GM12878 (cell line): ENCODE data around the gene DGKI.

ENCODE experiments used
- CTCF ChIP-seq, 3 experiments: IDR thresholded peaks in 2 of 3; conservative IDR thresholded peaks in 1 of 3; 2 replicates each; pipeline ENCODE4 v1.5.1; 2011; ENCODE audit warnings: low read depth in 3 of 3, low read length in 3 of 3, mild to moderate bottlenecking in 3 of 3, control low read depth in 2 of 3, moderate library complexity in 2 of 3, inconsistent platforms in 1 of 3, mixed read lengths in 1 of 3; ENCODE audit not compliant: control insufficient read depth in 2 of 3, insufficient read depth in 1 of 3; ENCODE audit errors: extremely low read depth in 1 of 3
- EGR1 ChIP-seq, 2 experiments: IDR thresholded peaks; 1 replicate in 1 of 2; 2 replicates in 1 of 2; pipeline ENCODE4 v1.6.1; 2011 to 2012; ENCODE audit warnings: low read depth in 2 of 2, low read length in 2 of 2, borderline replicate concordance in 1 of 2, mild to moderate bottlenecking in 1 of 2, moderate library complexity in 1 of 2
- EZH2 ChIP-seq: IDR thresholded peaks from 2 replicates; pipeline ENCODE4 v1.6.1; 2012; ENCODE audit warnings: low read depth, mild to moderate bottlenecking, control low read depth, inconsistent platforms, low read length, borderline replicate concordance; ENCODE audit not compliant: control insufficient read depth
- JUND ChIP-seq: IDR thresholded peaks from 2 replicates; pipeline ENCODE4 v1.6.1; 2012; ENCODE audit warnings: low read depth, mild to moderate bottlenecking, low read length, improper control_type of control experiment, moderate library complexity
- MYC ChIP-seq: IDR thresholded peaks from 2 replicates; pipeline ENCODE4 v1.6.1; 2011; ENCODE audit warnings: mild to moderate bottlenecking, low read length, moderate library complexity, inconsistent platforms; ENCODE audit not compliant: insufficient read depth, insufficient replicate concordance, insufficient read length, severe bottlenecking
- NFIC ChIP-seq: IDR thresholded peaks from 2 replicates; pipeline ENCODE4 v1.6.1; 2012; ENCODE audit warnings: low read depth, mild to moderate bottlenecking, inconsistent platforms, low read length, moderate library complexity
- POLR2A ChIP-seq: IDR thresholded peaks from 2 replicates; pipeline ENCODE4 v1.6.1; 2011; ENCODE audit warnings: low read depth, mild to moderate bottlenecking, low read length
- POLR2AphosphoS5 ChIP-seq: IDR thresholded peaks from 2 replicates; pipeline ENCODE4 v1.6.1; 2011; ENCODE audit warnings: mild to moderate bottlenecking, low read length, inconsistent platforms
- RFX5 ChIP-seq: IDR thresholded peaks from 2 replicates; pipeline ENCODE4 v1.6.1; 2011; ENCODE audit warnings: low read depth, low read length, improper control_type of control experiment
- SRF ChIP-seq, 2 experiments: IDR thresholded peaks; 2 replicates each; pipeline ENCODE4 v1.6.1; 2011; ENCODE audit warnings: low read depth in 2 of 2, low read length in 2 of 2, mild to moderate bottlenecking in 1 of 2, moderate library complexity in 1 of 2
- ZNF274 ChIP-seq: IDR thresholded peaks from one replicate; pipeline ENCODE4 v1.8.0; 2011; ENCODE audit not compliant: insufficient read length, insufficient read depth
- ZNF622 ChIP-seq: fragments of 450-650 bp; IDR thresholded peaks from 2 replicates; pipeline ENCODE4 v1.6.1; 2017; ENCODE audit warnings: mild to moderate bottlenecking, inconsistent platforms
- TF ChIP-seq, protein P1 (sequence below): fragments of 450-650 bp; IDR thresholded peaks from 2 replicates; pipeline ENCODE4 v1.6.1; 2018; ENCODE audit warnings: mild to moderate bottlenecking, low read depth, moderate library complexity; ENCODE audit not compliant: partially characterized antibody
- TF ChIP-seq, protein P2 (sequence below): IDR thresholded peaks from 2 replicates; pipeline ENCODE4 v1.6.1; 2012; ENCODE audit warnings: low read depth, low read length, improper control_type of control experiment

DNA sequence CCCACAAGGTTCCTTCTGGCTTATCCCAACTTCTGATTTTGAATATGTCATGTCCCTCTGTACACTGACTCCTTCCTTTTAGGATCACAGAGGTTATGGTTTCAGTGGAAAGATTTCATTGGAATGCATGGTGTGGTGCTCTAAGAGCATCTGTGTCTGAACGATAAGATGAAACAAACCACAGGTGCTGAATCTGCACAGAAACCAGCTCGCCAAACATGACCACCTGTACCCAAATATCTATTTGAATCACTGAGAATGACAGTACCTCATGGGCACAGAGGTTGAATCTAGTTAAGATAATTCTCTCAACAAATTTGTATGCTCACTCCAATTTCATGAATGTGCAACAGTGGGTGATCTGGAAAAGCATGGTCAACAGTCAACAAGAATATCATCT, 105.3 kb downstream of the DGKI start:
- TF ChIP-seq POLR2A = no peak
- no peak for TF ChIP-seq JUND
- no peak for TF ChIP-seq SRF (IDR thresholded peaks at IDR 0.05; ENCODE audit: low read depth in 2 of 2, low read length in 2 of 2)
- no peak for TF ChIP-seq NFIC
- TF ChIP-seq EGR1 (IDR thresholded peaks at IDR 0.05; ENCODE audit: borderline replicate concordance in 1 of 2, low read depth in 2 of 2, low read length in 2 of 2) = no peak
- TF ChIP-seq, protein P1, sequence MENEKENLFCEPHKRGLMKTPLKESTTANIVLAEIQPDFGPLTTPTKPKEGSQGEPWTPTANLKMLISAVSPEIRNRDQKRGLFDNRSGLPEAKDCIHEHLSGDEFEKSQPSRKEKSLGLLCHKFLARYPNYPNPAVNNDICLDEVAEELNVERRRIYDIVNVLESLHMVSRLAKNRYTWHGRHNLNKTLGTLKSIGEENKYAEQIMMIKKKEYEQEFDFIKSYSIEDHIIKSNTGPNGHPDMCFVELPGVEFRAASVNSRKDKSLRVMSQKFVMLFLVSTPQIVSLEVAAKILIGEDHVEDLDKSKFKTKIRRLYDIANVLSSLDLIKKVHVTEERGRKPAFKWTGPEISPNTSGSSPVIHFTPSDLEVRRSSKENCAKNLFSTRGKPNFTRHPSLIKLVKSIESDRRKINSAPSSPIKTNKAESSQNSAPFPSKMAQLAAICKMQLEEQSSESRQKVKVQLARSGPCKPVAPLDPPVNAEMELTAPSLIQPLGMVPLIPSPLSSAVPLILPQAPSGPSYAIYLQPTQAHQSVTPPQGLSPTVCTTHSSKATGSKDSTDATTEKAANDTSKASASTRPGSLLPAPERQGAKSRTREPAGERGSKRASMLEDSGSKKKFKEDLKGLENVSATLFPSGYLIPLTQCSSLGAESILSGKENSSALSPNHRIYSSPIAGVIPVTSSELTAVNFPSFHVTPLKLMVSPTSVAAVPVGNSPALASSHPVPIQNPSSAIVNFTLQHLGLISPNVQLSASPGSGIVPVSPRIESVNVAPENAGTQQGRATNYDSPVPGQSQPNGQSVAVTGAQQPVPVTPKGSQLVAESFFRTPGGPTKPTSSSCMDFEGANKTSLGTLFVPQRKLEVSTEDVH = no peak
- no peak for TF ChIP-seq ZNF274
- TF ChIP-seq RFX5 = no peak
- no peak for TF ChIP-seq MYC
- no peak for TF ChIP-seq POLR2AphosphoS5
- TF ChIP-seq, protein P2, sequence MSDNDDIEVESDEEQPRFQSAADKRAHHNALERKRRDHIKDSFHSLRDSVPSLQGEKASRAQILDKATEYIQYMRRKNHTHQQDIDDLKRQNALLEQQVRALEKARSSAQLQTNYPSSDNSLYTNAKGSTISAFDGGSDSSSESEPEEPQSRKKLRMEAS = no peak
- no peak for TF ChIP-seq ZNF622
- no peak for TF ChIP-seq CTCF (IDR thresholded peaks at IDR 0.05 in 2 of 3, conservative IDR thresholded peaks at IDR 0.05 in 1 of 3; ENCODE audit: control insufficient read depth in 2 of 3, extremely low read depth in 1 of 3, insufficient read depth in 1 of 3, low read depth in 3 of 3, low read length in 3 of 3)
- TF ChIP-seq EZH2 = no peak
